ENCODE results near the gene ASTN2.

DNA sequence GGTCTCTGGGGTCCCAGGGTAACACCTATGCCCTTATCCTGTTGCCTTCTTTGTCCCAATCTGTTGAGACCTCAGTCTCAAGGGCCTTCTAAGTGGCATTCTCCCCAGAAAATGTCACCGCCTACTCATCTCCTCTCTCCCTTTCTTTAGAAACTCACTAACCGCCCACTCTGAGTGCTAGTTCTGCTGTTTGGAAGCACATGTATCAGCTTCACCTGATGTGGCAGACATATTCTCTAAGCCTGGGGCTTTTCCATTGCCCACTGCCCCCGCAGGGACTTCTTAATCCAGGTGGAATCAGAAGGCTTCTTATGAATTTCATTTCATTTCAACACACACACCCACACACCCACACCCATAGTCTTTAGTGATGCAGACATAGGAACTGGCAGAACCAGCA, 165.1 kb downstream of the ASTN2 start:
- TF ChIP-seq, protein P1, sequence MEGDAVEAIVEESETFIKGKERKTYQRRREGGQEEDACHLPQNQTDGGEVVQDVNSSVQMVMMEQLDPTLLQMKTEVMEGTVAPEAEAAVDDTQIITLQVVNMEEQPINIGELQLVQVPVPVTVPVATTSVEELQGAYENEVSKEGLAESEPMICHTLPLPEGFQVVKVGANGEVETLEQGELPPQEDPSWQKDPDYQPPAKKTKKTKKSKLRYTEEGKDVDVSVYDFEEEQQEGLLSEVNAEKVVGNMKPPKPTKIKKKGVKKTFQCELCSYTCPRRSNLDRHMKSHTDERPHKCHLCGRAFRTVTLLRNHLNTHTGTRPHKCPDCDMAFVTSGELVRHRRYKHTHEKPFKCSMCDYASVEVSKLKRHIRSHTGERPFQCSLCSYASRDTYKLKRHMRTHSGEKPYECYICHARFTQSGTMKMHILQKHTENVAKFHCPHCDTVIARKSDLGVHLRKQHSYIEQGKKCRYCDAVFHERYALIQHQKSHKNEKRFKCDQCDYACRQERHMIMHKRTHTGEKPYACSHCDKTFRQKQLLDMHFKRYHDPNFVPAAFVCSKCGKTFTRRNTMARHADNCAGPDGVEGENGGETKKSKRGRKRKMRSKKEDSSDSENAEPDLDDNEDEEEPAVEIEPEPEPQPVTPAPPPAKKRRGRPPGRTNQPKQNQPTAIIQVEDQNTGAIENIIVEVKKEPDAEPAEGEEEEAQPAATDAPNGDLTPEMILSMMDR (conservative IDR thresholded peaks at IDR 0.05 in 1 of 2, IDR thresholded peaks at IDR 0.05 in 1 of 2; ENCODE audit: extremely low read depth in 1 of 2, insufficient read depth in 1 of 2, low read depth in 1 of 2, low read length in 2 of 2): no peak
- TF ChIP-seq EZH2 (IDR thresholded peaks at IDR 0.05; ENCODE audit: borderline replicate concordance, low read length): no peak
